ENCODE measurements around the gene UGT1A4.

DNA sequence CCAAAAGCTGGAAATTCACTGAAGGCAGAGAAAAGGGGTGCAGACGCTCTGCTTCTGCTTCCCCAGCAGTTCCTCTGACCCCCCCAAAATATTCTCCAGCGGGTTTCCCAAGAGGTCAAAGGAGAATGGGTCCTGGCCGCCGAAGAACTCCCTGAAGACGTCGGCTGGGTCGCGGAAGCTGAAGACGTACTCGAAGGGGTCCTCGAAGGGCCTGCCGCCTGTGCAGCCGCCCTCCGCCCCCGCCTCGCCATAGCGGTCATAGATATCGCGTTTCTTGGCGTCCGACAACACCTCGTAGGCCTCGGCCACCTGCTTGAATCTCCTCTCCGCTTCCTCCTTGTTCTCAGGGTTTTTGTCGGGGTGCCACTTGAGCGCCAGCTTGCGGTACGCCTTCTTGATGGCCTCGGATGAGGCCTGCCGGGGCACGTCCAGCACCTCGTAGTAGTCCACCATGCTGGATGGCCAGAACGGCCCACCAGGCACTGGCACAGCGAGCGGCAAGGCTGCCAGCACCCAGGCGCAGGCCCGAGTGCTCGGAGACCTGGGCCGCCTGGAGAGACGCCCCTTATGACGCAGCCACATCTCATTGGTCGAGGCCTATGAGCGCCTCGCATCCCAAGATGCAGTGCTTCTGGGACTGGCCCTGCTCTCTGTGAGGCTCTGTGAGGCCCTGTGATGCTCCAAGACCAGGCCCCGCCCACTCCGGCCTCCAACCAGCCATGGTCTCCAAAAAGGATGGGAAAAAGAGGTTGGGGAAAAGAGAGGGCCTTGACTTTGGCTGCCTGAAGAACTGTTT, 25.1 kb downstream of the UGT1A4 start:
- TF ChIP-seq, protein P1, sequence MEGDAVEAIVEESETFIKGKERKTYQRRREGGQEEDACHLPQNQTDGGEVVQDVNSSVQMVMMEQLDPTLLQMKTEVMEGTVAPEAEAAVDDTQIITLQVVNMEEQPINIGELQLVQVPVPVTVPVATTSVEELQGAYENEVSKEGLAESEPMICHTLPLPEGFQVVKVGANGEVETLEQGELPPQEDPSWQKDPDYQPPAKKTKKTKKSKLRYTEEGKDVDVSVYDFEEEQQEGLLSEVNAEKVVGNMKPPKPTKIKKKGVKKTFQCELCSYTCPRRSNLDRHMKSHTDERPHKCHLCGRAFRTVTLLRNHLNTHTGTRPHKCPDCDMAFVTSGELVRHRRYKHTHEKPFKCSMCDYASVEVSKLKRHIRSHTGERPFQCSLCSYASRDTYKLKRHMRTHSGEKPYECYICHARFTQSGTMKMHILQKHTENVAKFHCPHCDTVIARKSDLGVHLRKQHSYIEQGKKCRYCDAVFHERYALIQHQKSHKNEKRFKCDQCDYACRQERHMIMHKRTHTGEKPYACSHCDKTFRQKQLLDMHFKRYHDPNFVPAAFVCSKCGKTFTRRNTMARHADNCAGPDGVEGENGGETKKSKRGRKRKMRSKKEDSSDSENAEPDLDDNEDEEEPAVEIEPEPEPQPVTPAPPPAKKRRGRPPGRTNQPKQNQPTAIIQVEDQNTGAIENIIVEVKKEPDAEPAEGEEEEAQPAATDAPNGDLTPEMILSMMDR (IDR thresholded peaks at IDR 0.05), result no peak
- no peak for TF ChIP-seq EP300 (IDR thresholded peaks at IDR 0.05; ENCODE audit: low read depth)
